Amniotic stem cell (primary cell): Measurements from ENCODE around the gene ZIC5.

ENCODE experiments used
- DNase-seq: peaks from one replicate; lab custom pipeline; 2025; lab: John Stamatoyannopoulos, UW

ZIC5 gene

GRCh38 chr13:99971576-99972189, at the start of gene ZIC5:
ZIC5 (minus strand) TSS chr13:99971767; CDS start chr13:99971603, 164 bp downstream.
- DNase-seq = no peak

GRCh38 chr13:100019780-100020356, 48.3 kb upstream of the ZIC5 start:
- no peak for DNase-seq

GRCh38 chr13:100014621-100015020, 43.1 kb upstream of the ZIC5 start:
- DNase-seq = no peak

- no peak for DNase-seq
Measured at GRCh38 chr13:99998261-99998660, 26.7 kb upstream of the ZIC5 start.

- no peak for DNase-seq
Measured at GRCh38 chr13:99997702-99998214, 26.2 kb upstream of the ZIC5 start.

- no peak for DNase-seq
Measured at GRCh38 chr13:99996381-99996973, 24.9 kb upstream of the ZIC5 start.

- no peak for DNase-seq
Measured at GRCh38 chr13:99995589-99996380, 24.2 kb upstream of the ZIC5 start.

- no peak for DNase-seq
Measured at GRCh38 chr13:99995104-99995588, 23.6 kb upstream of the ZIC5 start.

GRCh38 chr13:99994638-99995020, 23.1 kb upstream of the ZIC5 start:
- no peak for DNase-seq

GRCh38 chr13:99993660-99994637, 22.4 kb upstream of the ZIC5 start:
- DNase-seq = no peak

- no peak for DNase-seq
Measured at GRCh38 chr13:99992949-99993351, 21.4 kb upstream of the ZIC5 start.

GRCh38 chr13:99991828-99992775, 20.5 kb upstream of the ZIC5 start:
- no peak for DNase-seq

- no peak for DNase-seq
Measured at GRCh38 chr13:99991013-99991827, 19.7 kb upstream of the ZIC5 start.

- DNase-seq = no peak
Measured at GRCh38 chr13:99990126-99990977, 18.8 kb upstream of the ZIC5 start.

- no peak for DNase-seq
Measured at GRCh38 chr13:99989276-99990125, 17.9 kb upstream of the ZIC5 start.

GRCh38 chr13:99988529-99989275, 17.1 kb upstream of the ZIC5 start:
- DNase-seq = no peak
